SK-N-SH treated with all-trans-retinoic acid at 6 μM for 48 hours (cell line): ENCODE data around the gene TAF1A.

ENCODE experiments used
- ATAC-seq: fragments of 200-7000 bp; cut with Tn5 transposase; 3 replicates; pipeline ENCODE4 v1.9.1; 2020; ENCODE audit warnings: mild to moderate bottlenecking, moderate library complexity
- ARNTL ChIP-seq: fragments of 450-650 bp; formaldehyde crosslinking; IDR thresholded peaks from 2 replicates; pipeline ENCODE4 v1.5.0; 2020; ENCODE audit warnings: low read depth, mild to moderate bottlenecking, moderate library complexity, borderline replicate concordance
- BACH2 ChIP-seq: fragments of 250-450 bp; sonication (Bioruptor Pico); IDR thresholded peaks from 2 replicates; pipeline ENCODE4 v1.9.0; 2021; ENCODE audit warnings: mild to moderate bottlenecking, borderline replicate concordance
- ESRRG ChIP-seq: fragments of 250-450 bp; sonication (Bioruptor Pico); IDR thresholded peaks from 2 replicates; pipeline ENCODE4 v1.6.1; 2021; ENCODE audit warnings: mild to moderate bottlenecking
- GLIS3 ChIP-seq: fragments of 250-450 bp; sonication (Bioruptor Pico); IDR thresholded peaks from 2 replicates; pipeline ENCODE4 v1.5.0; 2020; ENCODE audit warnings: mild to moderate bottlenecking, moderate library complexity
- ISL1 ChIP-seq: fragments of 250-450 bp; sonication (Bioruptor Pico); IDR thresholded peaks from 2 replicates; pipeline ENCODE4 v2.1.2; 2022; ENCODE audit warnings: mild to moderate bottlenecking, moderate library complexity
- OSR1 ChIP-seq: fragments of 250-450 bp; sonication (Bioruptor Pico); IDR thresholded peaks from 2 replicates; pipeline ENCODE4 v1.8.0; 2022; ENCODE audit warnings: moderate library complexity, mild to moderate bottlenecking, inconsistent platforms
- PATZ1 ChIP-seq: fragments of 250-450 bp; sonication (Bioruptor Pico); IDR thresholded peaks from 2 replicates; pipeline ENCODE4 v1.8.0; 2020; ENCODE audit warnings: mild to moderate bottlenecking, moderate library complexity, borderline replicate concordance
- PPARA ChIP-seq: fragments of 250-450 bp; sonication (Bioruptor Pico); IDR thresholded peaks from 2 replicates; pipeline ENCODE4 v1.5.0; 2020; ENCODE audit warnings: mild to moderate bottlenecking, borderline replicate concordance
- RARB ChIP-seq: fragments of 250-450 bp; sonication (Bioruptor Pico); IDR thresholded peaks from 2 replicates; pipeline ENCODE4 v1.8.0; 2021; ENCODE audit warnings: mild to moderate bottlenecking, moderate library complexity
- SNAI2 ChIP-seq: fragments of 250-450 bp; sonication (Bioruptor Pico); IDR thresholded peaks from 2 replicates; pipeline ENCODE4 v1.5.0; 2020; ENCODE audit warnings: mild to moderate bottlenecking, moderate library complexity
- TCF4 ChIP-seq: fragments of 250-450 bp; sonication (Bioruptor Pico); IDR thresholded peaks from 2 replicates; pipeline ENCODE4 v1.8.0; 2021; ENCODE audit warnings: mild to moderate bottlenecking, moderate library complexity, borderline replicate concordance
- TOX ChIP-seq: fragments of 250-450 bp; sonication (Bioruptor Pico); IDR thresholded peaks from 2 replicates; pipeline ENCODE4 v1.8.0; 2021; ENCODE audit warnings: mild to moderate bottlenecking, moderate library complexity, borderline replicate concordance
- ZC3H10 ChIP-seq: fragments of 250-450 bp; sonication (Bioruptor Pico); IDR thresholded peaks from 2 replicates; pipeline ENCODE4 v1.5.1; 2021; ENCODE audit warnings: mild to moderate bottlenecking, moderate library complexity
- ZFP3 ChIP-seq: fragments of 250-450 bp; sonication (Bioruptor Pico); IDR thresholded peaks from 2 replicates; pipeline ENCODE4 v1.5.0; 2020; ENCODE audit warnings: mild to moderate bottlenecking, moderate library complexity
- ZFP30 ChIP-seq: fragments of 450-650 bp; formaldehyde crosslinking; IDR thresholded peaks from 2 replicates; pipeline ENCODE4 v1.5.0; 2022; ENCODE audit warnings: mild to moderate bottlenecking, moderate library complexity
- ZNF565 ChIP-seq: fragments of 450-650 bp; formaldehyde crosslinking; conservative IDR thresholded peaks from 2 replicates; pipeline ENCODE4 v1.5.0; 2020; ENCODE audit warnings: low read depth, mild to moderate bottlenecking, moderate library complexity
- TF ChIP-seq, protein P1 (sequence below): fragments of 250-450 bp; sonication (Bioruptor Pico); IDR thresholded peaks from 2 replicates; pipeline ENCODE4 v1.5.1; 2021; ENCODE audit warnings: mild to moderate bottlenecking, moderate library complexity
- TF ChIP-seq, protein P2 (sequence below): fragments of 250-450 bp; sonication (Bioruptor Pico); IDR thresholded peaks from 2 replicates; pipeline ENCODE4 v1.5.1; 2020; ENCODE audit warnings: low read depth, mild to moderate bottlenecking, moderate library complexity
- TF ChIP-seq, protein P3 (sequence below): fragments of 250-450 bp; sonication (Bioruptor Pico); IDR thresholded peaks from 2 replicates; pipeline ENCODE4 v1.5.0; 2020; ENCODE audit warnings: mild to moderate bottlenecking, moderate library complexity
- TF ChIP-seq, protein P4 (sequence below): fragments of 250-450 bp; sonication (Bioruptor Pico); IDR thresholded peaks from 2 replicates; pipeline ENCODE4 v1.8.0; 2021; ENCODE audit warnings: low read depth, mild to moderate bottlenecking, moderate library complexity, borderline replicate concordance

Gene TAF1A

DNA sequence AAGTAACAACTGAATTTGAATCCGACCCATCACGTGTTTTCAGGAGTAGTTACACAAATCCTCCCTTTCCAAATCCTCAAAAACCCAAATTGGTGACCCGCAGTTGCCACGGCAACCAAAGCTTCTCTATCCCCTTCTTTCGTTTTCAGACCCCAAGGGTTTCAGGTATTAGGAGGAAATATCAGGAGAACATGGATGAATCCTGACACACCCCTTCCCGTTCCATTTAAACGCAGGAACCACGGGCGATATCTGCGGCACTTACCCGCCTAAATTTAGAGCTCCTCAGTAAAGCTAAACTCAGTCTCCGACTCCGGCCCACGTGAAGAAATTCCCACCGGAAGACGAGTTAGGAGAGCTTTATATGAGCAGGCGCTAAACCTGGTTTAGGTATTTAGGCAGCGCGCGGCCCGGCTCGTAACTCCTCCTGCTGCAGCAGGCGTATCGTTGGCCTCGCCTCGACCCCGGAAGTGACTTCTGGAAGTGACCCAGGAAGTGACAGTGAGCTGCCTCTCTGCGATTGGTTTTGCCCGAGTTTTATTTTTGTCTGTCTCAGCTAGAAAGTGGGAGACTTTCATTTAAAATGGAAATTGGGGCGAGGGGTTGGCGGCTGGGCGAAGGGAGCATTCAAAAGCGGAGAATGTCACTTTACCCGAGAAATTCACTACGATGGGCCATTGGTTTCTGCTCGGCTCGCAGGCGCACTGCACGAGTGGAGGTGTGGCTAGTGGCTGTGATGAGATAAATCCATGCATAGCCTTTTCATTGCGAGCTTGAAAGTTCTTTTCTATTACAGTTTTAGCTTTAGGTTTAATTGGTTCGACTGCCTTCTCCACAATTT, at the start of gene TAF1A:
Gene TAF1A, minus strand, starts transcription at position 472 of the 841 bp plus-strand sequence.
- peak; percentile 98 for ATAC-seq
- TF ChIP-seq ARNTL, result no peak
- TF ChIP-seq SNAI2 (CRISPR knock-in tag), result no peak
- TF ChIP-seq PATZ1, result no peak
- TF ChIP-seq TCF4 (CRISPR knock-in tag), result no peak
- TF ChIP-seq PPARA (CRISPR knock-in tag), result no peak
- no peak for TF ChIP-seq ZFP3 (CRISPR knock-in tag)
- TF ChIP-seq RARB (CRISPR knock-in tag), result no peak
- TF ChIP-seq ZC3H10 (CRISPR knock-in tag), result no peak
- TF ChIP-seq, protein P1, sequence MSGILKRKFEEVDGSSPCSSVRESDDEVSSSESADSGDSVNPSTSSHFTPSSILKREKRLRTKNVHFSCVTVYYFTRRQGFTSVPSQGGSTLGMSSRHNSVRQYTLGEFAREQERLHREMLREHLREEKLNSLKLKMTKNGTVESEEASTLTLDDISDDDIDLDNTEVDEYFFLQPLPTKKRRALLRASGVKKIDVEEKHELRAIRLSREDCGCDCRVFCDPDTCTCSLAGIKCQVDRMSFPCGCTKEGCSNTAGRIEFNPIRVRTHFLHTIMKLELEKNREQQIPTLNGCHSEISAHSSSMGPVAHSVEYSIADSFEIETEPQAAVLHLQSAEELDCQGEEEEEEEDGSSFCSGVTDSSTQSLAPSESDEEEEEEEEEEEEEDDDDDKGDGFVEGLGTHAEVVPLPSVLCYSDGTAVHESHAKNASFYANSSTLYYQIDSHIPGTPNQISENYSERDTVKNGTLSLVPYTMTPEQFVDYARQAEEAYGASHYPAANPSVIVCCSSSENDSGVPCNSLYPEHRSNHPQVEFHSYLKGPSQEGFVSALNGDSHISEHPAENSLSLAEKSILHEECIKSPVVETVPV (CRISPR knock-in tag), result no peak
- no peak for TF ChIP-seq TOX
- no peak for TF ChIP-seq ZFP30

GRCh38 chr1:222634180-222635013, 44.7 kb upstream of the TAF1A start:
- ATAC-seq, result peak; percentile 98
- TF ChIP-seq, protein P2, sequence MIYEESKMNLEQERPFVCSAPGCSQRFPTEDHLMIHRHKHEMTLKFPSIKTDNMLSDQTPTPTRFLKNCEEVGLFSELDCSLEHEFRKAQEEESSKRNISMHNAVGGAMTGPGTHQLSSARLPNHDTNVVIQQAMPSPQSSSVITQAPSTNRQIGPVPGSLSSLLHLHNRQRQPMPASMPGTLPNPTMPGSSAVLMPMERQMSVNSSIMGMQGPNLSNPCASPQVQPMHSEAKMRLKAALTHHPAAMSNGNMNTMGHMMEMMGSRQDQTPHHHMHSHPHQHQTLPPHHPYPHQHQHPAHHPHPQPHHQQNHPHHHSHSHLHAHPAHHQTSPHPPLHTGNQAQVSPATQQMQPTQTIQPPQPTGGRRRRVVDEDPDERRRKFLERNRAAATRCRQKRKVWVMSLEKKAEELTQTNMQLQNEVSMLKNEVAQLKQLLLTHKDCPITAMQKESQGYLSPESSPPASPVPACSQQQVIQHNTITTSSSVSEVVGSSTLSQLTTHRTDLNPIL (CRISPR knock-in tag), result no peak
- no peak for TF ChIP-seq PPARA (CRISPR knock-in tag)
- TF ChIP-seq ZC3H10 (CRISPR knock-in tag), result no peak
- TF ChIP-seq BACH2, result no peak
- no peak for TF ChIP-seq ESRRG (CRISPR knock-in tag)
- no peak for TF ChIP-seq ZNF565 (CRISPR knock-in tag)
- TF ChIP-seq ZFP3 (CRISPR knock-in tag), result no peak
- TF ChIP-seq TOX, result no peak
- TF ChIP-seq ARNTL, result no peak
- no peak for TF ChIP-seq TCF4 (CRISPR knock-in tag)
- TF ChIP-seq, protein P3, sequence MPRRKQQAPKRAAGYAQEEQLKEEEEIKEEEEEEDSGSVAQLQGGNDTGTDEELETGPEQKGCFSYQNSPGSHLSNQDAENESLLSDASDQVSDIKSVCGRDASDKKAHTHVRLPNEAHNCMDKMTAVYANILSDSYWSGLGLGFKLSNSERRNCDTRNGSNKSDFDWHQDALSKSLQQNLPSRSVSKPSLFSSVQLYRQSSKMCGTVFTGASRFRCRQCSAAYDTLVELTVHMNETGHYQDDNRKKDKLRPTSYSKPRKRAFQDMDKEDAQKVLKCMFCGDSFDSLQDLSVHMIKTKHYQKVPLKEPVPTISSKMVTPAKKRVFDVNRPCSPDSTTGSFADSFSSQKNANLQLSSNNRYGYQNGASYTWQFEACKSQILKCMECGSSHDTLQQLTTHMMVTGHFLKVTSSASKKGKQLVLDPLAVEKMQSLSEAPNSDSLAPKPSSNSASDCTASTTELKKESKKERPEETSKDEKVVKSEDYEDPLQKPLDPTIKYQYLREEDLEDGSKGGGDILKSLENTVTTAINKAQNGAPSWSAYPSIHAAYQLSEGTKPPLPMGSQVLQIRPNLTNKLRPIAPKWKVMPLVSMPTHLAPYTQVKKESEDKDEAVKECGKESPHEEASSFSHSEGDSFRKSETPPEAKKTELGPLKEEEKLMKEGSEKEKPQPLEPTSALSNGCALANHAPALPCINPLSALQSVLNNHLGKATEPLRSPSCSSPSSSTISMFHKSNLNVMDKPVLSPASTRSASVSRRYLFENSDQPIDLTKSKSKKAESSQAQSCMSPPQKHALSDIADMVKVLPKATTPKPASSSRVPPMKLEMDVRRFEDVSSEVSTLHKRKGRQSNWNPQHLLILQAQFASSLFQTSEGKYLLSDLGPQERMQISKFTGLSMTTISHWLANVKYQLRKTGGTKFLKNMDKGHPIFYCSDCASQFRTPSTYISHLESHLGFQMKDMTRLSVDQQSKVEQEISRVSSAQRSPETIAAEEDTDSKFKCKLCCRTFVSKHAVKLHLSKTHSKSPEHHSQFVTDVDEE, result no peak
- no peak for TF ChIP-seq ISL1
- TF ChIP-seq GLIS3, result no peak
- TF ChIP-seq, protein P4, sequence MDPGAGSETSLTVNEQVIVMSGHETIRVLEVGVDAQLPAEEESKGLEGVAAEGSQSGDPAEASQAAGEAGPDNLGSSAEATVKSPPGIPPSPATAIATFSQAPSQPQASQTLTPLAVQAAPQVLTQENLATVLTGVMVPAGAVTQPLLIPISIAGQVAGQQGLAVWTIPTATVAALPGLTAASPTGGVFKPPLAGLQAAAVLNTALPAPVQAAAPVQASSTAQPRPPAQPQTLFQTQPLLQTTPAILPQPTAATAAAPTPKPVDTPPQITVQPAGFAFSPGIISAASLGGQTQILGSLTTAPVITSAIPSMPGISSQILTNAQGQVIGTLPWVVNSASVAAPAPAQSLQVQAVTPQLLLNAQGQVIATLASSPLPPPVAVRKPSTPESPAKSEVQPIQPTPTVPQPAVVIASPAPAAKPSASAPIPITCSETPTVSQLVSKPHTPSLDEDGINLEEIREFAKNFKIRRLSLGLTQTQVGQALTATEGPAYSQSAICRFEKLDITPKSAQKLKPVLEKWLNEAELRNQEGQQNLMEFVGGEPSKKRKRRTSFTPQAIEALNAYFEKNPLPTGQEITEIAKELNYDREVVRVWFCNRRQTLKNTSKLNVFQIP (CRISPR knock-in tag), result no peak
- TF ChIP-seq OSR1 (CRISPR knock-in tag), result no peak
- no peak for TF ChIP-seq PATZ1
- TF ChIP-seq, all 23 proteins: peak for 0
